Measurements from ENCODE around the gene NOS3.

NOS3 gene

GRCh38 chr7:150979713-150980390 is 11.0 kb upstream of the NOS3 start:
- DNase-seq (ENCODE audit: low read depth): no peak

GRCh38 chr7:150980663-150981062 is 10.2 kb upstream of the NOS3 start:
- DNase-seq (ENCODE audit: low read depth): no peak

DNA sequence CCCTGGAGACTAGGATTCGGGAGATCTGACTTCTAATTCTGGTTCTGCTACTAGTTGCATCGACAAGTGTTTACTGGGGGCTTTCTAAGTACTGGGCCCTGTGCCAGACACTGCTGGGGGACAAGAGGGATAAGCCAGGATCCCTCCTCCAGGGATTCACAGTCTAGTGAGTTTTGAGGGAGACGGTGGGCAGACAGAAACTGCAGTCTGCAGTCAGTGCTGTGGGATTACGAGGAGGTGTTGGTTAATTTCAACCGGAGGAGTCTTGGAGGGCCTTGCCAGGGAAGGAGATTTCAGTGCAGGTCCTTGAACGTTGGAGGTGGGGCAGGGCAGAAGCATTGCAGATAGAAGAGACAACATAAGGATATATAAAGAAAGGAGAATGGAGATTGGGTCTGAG is 9.2 kb upstream of the NOS3 start:
- DNase-seq (ENCODE audit: low read depth): no peak

DNA sequence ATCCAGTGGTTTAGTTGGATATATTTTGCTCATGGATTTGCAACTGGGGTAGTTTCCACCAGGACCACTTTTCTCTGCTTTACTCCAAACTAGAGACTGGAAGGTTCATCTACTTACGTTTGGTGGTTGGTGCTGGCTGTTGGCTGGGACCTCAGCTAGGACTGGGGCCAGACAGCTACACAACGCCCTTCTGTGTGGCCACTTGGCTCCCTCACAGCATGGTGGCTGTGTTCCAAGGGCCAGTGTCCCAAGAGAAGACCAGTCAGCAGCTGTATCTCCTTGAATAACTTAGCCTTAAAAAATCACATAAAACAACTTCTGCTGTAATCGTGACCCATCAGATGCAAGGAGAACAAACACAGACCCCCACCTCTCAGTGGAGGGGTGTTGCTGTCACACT is 8.5 kb upstream of the NOS3 start:
- DNase-seq (ENCODE audit: low read depth): no peak

GRCh38 chr7:150983893-150984368 is 6.9 kb upstream of the NOS3 start:
- DNase-seq (ENCODE audit: low read depth): no peak

DNA sequence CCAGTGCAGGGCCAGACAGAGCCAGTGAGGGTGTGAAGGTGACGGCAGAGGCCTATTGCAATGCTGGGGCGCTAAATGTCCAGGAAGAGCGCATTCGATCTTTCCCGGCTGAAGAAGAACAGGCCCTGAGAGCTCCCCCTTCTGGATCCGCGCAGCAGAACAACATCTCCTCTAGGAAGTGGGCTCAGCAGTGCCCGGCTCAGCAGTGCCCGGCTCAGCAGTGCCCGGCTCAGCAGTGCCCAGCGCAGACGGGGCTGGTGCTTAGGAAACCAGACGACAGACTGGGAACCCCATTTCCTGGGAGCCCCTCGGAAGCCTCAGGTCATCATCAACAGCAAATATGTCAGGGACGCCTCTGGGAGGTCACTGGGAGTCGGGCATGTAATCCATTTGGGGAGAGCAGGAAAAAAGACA is 4.7 kb upstream of the NOS3 start:
- no peak for DNase-seq (ENCODE audit: low read depth)

- no peak for DNase-seq (ENCODE audit: low read depth)
Observed at GRCh38 chr7:150986556-150986955, 4.3 kb upstream of the NOS3 start.

GRCh38 chr7:150988230-150989226 is 2.3 kb upstream of the NOS3 start:
- no peak for DNase-seq (ENCODE audit: low read depth)

GRCh38 chr7:150989456-150989855 is 1.4 kb upstream of the NOS3 start:
- no peak for DNase-seq (ENCODE audit: low read depth)

DNA sequence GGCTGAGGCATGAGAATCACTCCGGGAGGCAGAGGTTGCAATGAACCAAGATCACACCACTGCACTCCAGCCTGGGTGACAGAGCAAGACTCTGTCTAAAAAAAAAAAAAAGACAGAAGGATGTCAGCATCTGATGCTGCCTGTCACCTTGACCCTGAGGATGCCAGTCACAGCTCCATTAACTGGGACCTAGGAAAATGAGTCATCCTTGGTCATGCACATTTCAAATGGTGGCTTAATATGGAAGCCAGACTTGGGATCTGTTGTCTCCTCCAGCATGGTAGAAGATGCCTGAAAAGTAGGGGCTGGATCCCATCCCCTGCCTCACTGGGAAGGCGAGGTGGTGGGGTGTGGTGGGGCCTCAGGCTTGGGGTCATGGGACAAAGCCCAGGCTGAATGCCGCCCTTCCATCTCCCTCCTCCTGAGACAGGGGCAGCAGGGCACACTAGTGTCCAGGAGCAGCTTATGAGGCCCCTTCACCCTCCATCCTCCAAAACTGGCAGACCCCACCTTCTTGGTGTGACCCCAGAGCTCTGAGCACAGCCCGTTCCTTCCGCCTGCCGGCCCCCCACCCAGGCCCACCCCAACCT is 1.3 kb downstream of the NOS3 start:
- no peak for DNase-seq (ENCODE audit: low read depth)

- DNase-seq (ENCODE audit: low read depth): no peak
Observed at GRCh38 chr7:150992833-150993302, 2.1 kb downstream of the NOS3 start.

- DNase-seq (ENCODE audit: low read depth): no peak
Observed at GRCh38 chr7:150993511-150993910, 2.7 kb downstream of the NOS3 start.

DNA sequence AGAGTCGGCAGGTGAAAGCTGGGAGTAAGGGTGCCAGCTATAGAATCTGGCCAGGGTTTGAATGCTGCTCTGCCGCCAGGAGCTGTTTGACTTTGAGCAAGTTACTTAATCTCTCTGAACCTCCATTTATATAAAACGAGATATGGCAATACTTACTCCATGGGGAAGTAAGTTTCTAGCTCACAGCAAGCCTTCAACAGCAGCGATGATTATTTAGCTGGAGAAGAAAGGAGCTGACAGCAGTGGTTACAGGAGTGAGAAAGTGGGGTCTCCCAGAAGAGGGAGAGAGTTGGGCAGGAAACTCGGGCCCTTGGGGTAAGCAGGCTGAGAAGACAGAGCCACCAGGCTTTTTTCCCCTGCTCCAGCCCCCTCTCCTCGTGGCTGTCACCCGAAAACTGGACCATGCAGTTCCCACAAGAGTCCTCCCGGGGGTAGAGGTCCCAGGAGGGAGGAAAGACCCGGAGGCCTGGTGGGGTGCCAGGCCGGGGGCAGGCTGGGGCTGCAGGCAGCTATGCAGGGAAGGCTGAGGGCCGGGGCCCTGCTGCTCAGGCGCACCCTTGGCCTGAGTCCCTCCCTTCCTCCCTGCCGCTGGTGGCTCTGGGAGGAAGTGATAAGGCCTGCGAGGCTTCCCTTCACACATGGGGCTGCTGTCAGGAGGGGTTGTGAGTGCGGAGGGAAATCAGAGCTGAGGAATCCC is 3.5 kb downstream of the NOS3 start:
- no peak for DNase-seq (ENCODE audit: low read depth)

DNA sequence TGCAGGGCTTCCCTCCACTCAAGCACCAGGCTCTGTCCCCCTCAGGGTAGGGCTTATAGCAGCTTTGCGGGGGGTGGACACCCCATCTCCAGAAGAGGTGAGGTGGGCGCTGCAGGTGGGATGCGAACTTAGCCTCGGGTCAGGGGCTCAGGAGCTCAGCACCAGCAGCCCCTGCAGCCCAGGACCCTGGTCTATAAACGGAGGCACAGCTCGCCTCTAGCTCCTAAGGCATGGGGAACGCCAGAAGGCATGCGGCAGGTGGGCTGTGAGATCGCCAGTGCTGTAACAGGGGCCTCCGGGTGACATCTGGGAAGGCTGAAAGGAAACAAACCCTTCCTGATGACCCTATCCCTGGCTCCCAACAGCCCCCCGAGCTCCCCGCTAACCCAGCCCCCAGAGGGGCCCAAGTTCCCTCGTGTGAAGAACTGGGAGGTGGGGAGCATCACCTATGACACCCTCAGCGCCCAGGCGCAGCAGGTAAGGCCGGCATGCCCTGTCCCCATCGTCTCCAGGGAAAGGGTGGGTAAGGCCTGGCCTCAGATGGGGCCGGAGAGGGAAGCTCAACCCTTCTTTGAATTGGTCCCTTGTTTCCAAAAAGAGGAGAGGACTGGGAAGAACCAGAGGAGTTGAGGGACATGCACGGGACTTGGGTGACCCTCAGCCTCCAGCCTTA is 4.2 kb downstream of the NOS3 start:
- DNase-seq (ENCODE audit: low read depth): no peak

DNA sequence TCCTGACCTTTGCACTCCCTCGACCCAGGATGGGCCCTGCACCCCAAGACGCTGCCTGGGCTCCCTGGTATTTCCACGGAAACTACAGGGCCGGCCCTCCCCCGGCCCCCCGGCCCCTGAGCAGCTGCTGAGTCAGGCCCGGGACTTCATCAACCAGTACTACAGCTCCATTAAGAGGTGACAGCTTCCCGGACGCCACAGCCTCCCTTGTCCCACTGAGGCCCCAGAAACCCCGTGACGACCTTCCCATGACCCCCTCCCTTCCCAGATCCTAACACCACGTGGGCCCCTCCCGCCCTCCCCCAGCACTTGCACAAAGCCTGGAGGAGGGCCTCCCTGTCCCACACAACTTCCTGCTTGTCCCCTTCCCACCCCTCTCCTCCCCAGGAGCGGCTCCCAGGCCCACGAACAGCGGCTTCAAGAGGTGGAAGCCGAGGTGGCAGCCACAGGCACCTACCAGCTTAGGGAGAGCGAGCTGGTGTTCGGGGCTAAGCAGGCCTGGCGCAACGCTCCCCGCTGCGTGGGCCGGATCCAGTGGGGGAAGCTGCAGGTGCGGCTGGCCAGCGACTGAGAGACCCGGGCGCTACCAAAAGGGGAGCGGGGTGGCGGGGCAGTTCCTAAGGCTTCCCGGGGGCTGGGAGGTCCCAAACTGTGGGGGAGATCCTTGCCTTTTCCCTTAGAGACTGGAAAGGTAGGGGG is 5.7 kb downstream of the NOS3 start:
- DNase-seq (ENCODE audit: low read depth): no peak

DNA sequence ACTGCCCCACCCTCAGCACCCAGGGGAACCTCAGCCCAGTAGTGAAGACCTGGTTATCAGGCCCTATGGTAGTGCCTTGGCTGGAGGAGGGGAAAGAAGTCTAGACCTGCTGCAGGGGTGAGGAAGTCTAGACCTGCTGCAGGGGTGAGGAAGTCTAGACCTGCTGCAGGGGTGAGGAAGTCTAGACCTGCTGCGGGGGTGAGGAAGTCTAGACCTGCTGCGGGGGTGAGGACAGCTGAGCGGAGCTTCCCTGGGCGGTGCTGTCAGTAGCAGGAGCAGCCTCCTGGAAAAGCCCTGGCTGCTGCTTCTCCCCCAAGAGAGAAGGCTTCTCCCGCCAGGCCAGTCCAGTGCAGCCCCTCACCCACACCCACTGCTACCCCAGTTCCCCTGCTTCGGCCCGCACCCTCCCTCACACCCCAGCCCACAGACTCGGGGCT is 6.3 kb downstream of the NOS3 start:
- DNase-seq (ENCODE audit: low read depth): no peak

- DNase-seq (ENCODE audit: low read depth): no peak
Observed at GRCh38 chr7:150997817-150998216, 7.0 kb downstream of the NOS3 start.

- DNase-seq (ENCODE audit: low read depth): no peak
Observed at GRCh38 chr7:150998341-150998740, 7.5 kb downstream of the NOS3 start.

GRCh38 chr7:150999001-150999400 is 8.2 kb downstream of the NOS3 start:
- no peak for DNase-seq (ENCODE audit: low read depth)

DNA sequence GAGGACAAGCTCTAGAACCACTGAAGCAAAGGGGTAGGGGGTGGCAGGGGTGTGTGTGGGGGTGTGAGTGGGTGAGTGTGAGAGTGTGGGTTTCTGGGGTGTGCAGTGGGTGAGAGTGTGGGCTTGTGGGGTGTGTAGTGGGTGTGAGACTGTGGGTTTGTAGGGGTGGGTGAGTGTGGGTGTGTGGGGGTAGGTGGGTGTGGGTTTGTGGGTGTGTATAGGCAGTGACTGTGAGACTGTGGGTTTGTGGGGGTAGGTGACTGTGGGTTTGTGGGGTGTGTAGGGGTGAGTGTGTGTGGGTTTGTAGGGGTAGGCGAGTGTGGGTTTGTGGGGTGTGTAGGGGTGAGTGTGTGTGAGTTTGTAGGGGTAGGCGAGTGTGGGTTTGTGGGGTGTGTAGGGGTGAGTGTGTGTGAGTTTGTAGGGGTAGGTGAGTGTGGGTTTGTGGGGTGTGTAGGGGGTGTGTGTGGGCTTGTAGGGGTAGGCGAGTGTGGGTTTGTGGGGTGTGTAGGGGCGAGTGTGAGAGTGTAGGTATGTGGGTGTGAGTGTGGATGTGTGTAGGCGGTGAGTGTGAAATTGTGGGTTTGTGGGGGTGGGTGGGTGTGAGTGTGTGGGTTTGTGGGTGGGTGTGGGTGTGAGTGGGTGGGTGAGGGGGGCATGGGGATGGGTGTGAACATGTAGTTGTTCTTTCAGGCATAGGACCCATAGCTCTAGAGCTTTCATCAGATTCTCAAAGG is 8.8 kb downstream of the NOS3 start:
- DNase-seq (ENCODE audit: low read depth): no peak
